ENCODE results near the gene RAB6B.

- no peak for TF ChIP-seq CTCF (IDR thresholded peaks at IDR 0.05)
- TF ChIP-seq HMGXB4 (CRISPR knock-in tag; IDR thresholded peaks at IDR 0.05; ENCODE audit: borderline replicate concordance): no peak
- no peak for TF ChIP-seq JUN (IDR thresholded peaks at IDR 0.05)
- no peak for TF ChIP-seq CHD4 (IDR thresholded peaks at IDR 0.05; ENCODE audit: borderline replicate concordance)
- TF ChIP-seq CEBPB (IDR thresholded peaks at IDR 0.05): no peak
- no peak for TF ChIP-seq NPAS2 (CRISPR knock-in tag; IDR thresholded peaks at IDR 0.05; ENCODE audit: borderline replicate concordance)
- TF ChIP-seq EP300 (IDR thresholded peaks at IDR 0.05): no peak
- TF ChIP-seq HDAC2 (IDR thresholded peaks at IDR 0.05): no peak
- no peak for TF ChIP-seq POLR2A (IDR thresholded peaks at IDR 0.05; ENCODE audit: low read length)
Observed at GRCh38 chr3:133905376-133905775, 9.7 kb upstream of the RAB6B start.
